Psoas muscle (tissue), 8 donors: ENCODE measurements around the gene C14orf180. TPM values are rescaled to one million over a fixed set of nuclear protein-coding genes. Genes with fewer than 3 reads are reported as not detected.
"Not testable (repeated sequence)": the region's sequence is repeated elsewhere in the genome, so short reads cannot be mapped to it uniquely, and the experiment has no call there.

ENCODE experiments used
- ATAC-seq, 4 donors: fragments of 200-7000 bp; cut with Tn5 transposase; one replicate each; pipeline ENCODE4 v1.9.1; 2020; ENCODE audit warnings: moderate library complexity in 3 of 4, mild to moderate bottlenecking in 2 of 4
- DNase-seq, 2 donors: peaks; one replicate each; pipeline ENCODE4 v3.0.0-alpha.2; 2020
- H3K27ac ChIP-seq: fragments of 200-600 bp; one replicate; pipeline ENCODE4 v1.8.0; 2022
- H3K27me3 ChIP-seq, 3 donors: fragments of 200-600 bp in 1 of 3; one replicate each; pipeline versions ENCODE4 v1.6.1 to v1.8.0; 2013 to 2022; ENCODE audit warnings: low read length in 2 of 3, mild to moderate bottlenecking in 2 of 3, moderate library complexity in 1 of 3; ENCODE audit not compliant: insufficient read depth in 3 of 3
- H3K36me3 ChIP-seq, 2 donors: fragments of 200-600 bp in 1 of 2; one replicate each; pipeline versions ENCODE4 v1.6.1 to v1.8.0; 2013 to 2022; ENCODE audit warnings: low read depth in 1 of 2, mild to moderate bottlenecking in 1 of 2, moderate library complexity in 1 of 2; ENCODE audit not compliant: insufficient read depth in 1 of 2
- H3K4me1 ChIP-seq: fragments of 200-600 bp; one replicate; pipeline ENCODE4 v1.8.0; 2022
- H3K4me3 ChIP-seq: fragments of 200-600 bp; one replicate; pipeline ENCODE4 v1.8.0; 2022; ENCODE audit warnings: mild to moderate bottlenecking
- H3K9me3 ChIP-seq: fragments of 200-600 bp; one replicate; pipeline ENCODE4 v1.8.0; 2022
- WGBS, 3 donors: extraction: QIAGEN DNeasy Blood & Tissue Kit; methylation state at CpG; one replicate each; pipeline versions ENCODE4 v1.1.6 to v1.1.7; 2013; 5-methylcytosine and 5-hydroxymethylcytosine counted together
- intact Hi-C, 2 donors: fragments of 100-400 bp; cut with DNase I; formaldehyde crosslinking; loops; one replicate each; pipeline versions ENCODE4 v1.11.0 to v1.14.2; 2022
- polyA plus RNA-seq, 3 donors: library from polyadenylated mRNA; stranded (reverse); fragments of 200-250 nt; gene quantifications; one replicate each; pipeline ENCODE4 v1.2.3, GENCODE V29; 2013
- total RNA-seq, 4 donors: library from RNA; stranded (reverse); fragmentation: NEBNext Ultra II Directional in 2 of 4; extraction: Animal tissue kit (Norgen Biotek cat#: 25700) in 2 of 4; gene quantifications; one replicate each; pipeline versions ENCODE4 v1.2.1 to v1.2.4, GENCODE V29; 2021 to 2023
- TF ChIP-seq, protein P1 (sequence below): fragments of 200-600 bp; IDR thresholded peaks from one replicate; pipeline ENCODE4 v1.8.0; 2022; ENCODE audit warnings: antibody characterized with exemption
- donor health status: healthy with polysubstance abuse.
- donor health status: DM: no; HTN: no; CAD: no; lungs with moderate emphysema.
- donor health status: Bipolar disorder and iron deficiency.
- donor health status: healthy.
- donor health status: DM: yes; HTN: yes; CAD: no.
- donor health status: DM: no; HTN: no; CAD: no.
- donor health status: DM: no; HTN: no; CAD: no.
- donor health status: DM: yes; HTN: yes; CAD: no.

C14orf180 gene
- total and polyA plus RNA-seq, 7 donors: 0.32 to 7.3 (median 0.58) TPM

- Histone ChIP-seq H3K9me3 (no peaks in the 10 kb centered on the region), H3K27ac (no peak overlapping the region), H3K4me1 (no peaks in the 10 kb centered on the region), H3K4me3 (no peak overlapping the region), H3K36me3 (no peaks in the 10 kb centered on the region), H3K27me3 (peaks cover 0 to 49% (median 10%) of the 10 kb centered on the region in 3 donors)
- intact Hi-C loops: loop anchor here in 1 of 2 donors (5.0 kb wide), 1 partner anchor 493 kb away; no protein-coding TSS in a partner anchor
- ATAC-seq (no peak), DNase-seq (no peak)
- TF ChIP-seq, protein P1, sequence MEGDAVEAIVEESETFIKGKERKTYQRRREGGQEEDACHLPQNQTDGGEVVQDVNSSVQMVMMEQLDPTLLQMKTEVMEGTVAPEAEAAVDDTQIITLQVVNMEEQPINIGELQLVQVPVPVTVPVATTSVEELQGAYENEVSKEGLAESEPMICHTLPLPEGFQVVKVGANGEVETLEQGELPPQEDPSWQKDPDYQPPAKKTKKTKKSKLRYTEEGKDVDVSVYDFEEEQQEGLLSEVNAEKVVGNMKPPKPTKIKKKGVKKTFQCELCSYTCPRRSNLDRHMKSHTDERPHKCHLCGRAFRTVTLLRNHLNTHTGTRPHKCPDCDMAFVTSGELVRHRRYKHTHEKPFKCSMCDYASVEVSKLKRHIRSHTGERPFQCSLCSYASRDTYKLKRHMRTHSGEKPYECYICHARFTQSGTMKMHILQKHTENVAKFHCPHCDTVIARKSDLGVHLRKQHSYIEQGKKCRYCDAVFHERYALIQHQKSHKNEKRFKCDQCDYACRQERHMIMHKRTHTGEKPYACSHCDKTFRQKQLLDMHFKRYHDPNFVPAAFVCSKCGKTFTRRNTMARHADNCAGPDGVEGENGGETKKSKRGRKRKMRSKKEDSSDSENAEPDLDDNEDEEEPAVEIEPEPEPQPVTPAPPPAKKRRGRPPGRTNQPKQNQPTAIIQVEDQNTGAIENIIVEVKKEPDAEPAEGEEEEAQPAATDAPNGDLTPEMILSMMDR: no peak
- WGBS, 3 donors: 74 to 89% (median 81%) methylated on average over 11 to 14 of the region's 14 CpGs
Measured at GRCh38 chr14:104635717-104636116, 56.2 kb downstream of the C14orf180 start.

DNA sequence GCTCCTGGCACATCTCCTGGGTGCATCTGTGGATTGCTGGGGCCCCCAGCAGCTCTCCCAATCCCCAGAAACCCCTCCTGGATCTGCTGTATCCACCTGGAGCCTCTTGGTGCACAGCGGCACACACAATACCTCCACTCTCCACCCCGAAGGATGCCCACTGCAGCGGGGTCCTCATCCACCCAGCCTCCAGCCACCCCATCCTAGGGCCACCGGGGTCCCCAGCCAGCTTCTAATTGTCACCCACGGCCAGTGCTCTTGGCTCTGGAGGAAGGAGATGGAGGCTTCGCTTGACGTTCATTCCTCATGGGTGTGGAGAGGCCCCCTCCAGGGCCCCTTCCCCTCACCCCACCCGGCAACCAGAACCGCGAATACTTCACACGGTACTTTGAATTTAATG, 56.6 kb downstream of the C14orf180 start:
- intact Hi-C loops: loop anchor here in 1 of 2 donors (5.0 kb wide), 1 partner anchor 494 kb away; no protein-coding TSS in a partner anchor
- no peak for DNase-seq
- Histone ChIP-seq H3K27me3 (peaks cover 0 to 49% (median 10%) of the 10 kb centered on the region in 3 donors), H3K27ac (no peak overlapping the region), H3K36me3 (no peaks in the 10 kb centered on the region), H3K4me3 (no peak overlapping the region), H3K4me1 (no peaks in the 10 kb centered on the region), H3K9me3 (no peaks in the 10 kb centered on the region)
- ATAC-seq: no peak
- 77 to 83% (median 79%) methylated on average over 11 of the region's 11 CpGs for WGBS, 3 donors
- TF ChIP-seq, protein P1: no peak

- DNase-seq, ATAC-seq, H3K9me3 ChIP-seq, H3K27ac ChIP-seq, H3K4me3 ChIP-seq, H3K4me1 ChIP-seq, H3K36me3 ChIP-seq: not testable (repeated sequence)
- H3K27me3 ChIP-seq: peaks cover 0 to 44% (median 10%) of the 10 kb centered on the region in 3 donors
- 79 to 87% (median 79%) methylated on average over 29 to 38 of the region's 39 CpGs for WGBS, 3 donors
- intact Hi-C loops: loop anchor here in 1 of 2 donors (5.0 kb wide), 1 partner anchor 495 kb away; no protein-coding TSS in a partner anchor
Measured at GRCh38 chr14:104636846-104637545, 57.4 kb downstream of the C14orf180 start.

GRCh38 chr14:104637546-104638003, 58.0 kb downstream of the C14orf180 start:
- H3K9me3 ChIP-seq: no peaks in the 10 kb centered on the region
- peaks cover 0 to 43% (median 11%) of the 10 kb centered on the region in 3 donors for H3K27me3 ChIP-seq
- DNase-seq: no peak
- no peaks in the 10 kb centered on the region for H3K36me3 ChIP-seq
- intact Hi-C loops: loop anchor here (2.0 to 5.0 kb wide), 3 partner anchors 495 to 559 kb away; no protein-coding TSS in a partner anchor
- no peak for ATAC-seq
- WGBS, 3 donors: 80 to 90% (median 87%) methylated on average over 5 of the region's 5 CpGs
- no peak overlapping the region for H3K27ac ChIP-seq
- TF ChIP-seq, protein P1: no peak
- no peak overlapping the region for H3K4me3 ChIP-seq
- no peaks in the 10 kb centered on the region for H3K4me1 ChIP-seq

- 32 to 49% (median 33%) methylated on average over 12 of the region's 12 CpGs for WGBS, 3 donors
- no peak overlapping the region for H3K4me3 ChIP-seq
- H3K4me1 ChIP-seq: no peaks in the 10 kb centered on the region
- DNase-seq (no peak), ATAC-seq (no peak)
- intact Hi-C loops: loop anchor here (2.0 to 5.0 kb wide), 3 partner anchors 496 to 559 kb away; no protein-coding TSS in a partner anchor
- no peaks in the 10 kb centered on the region for H3K36me3 ChIP-seq
- no peaks in the 10 kb centered on the region for H3K9me3 ChIP-seq
- TF ChIP-seq, protein P1: no peak
- peaks cover 0 to 43% (median 10%) of the 10 kb centered on the region in 3 donors for H3K27me3 ChIP-seq
- no peak overlapping the region for H3K27ac ChIP-seq
Measured at GRCh38 chr14:104638190-104638589, 58.6 kb downstream of the C14orf180 start.
